ENCODE measurements around the gene MAGIX. TPM values are rescaled to one million over a fixed set of nuclear protein-coding genes. Genes with fewer than 3 reads are reported as not detected.

MAGIX gene
- polyA plus RNA-seq, 1 of the 3 experiments (the other 2 are of a cell fraction): 1.1 TPM

- no peak for DNase-seq
- no peaks in the 10 kb centered on the region; the same call in 1 of the 2 replicates for H3K27me3 ChIP-seq (ENCODE audit: insufficient read depth)
- H3K36me3 ChIP-seq (replicated peaks in 1 of 2; ENCODE audit: control insufficient read depth in 1 of 2, insufficient read depth in 2 of 2, low read length in 1 of 2): no peaks in the 10 kb centered on the region
- no peak overlapping the region for H3K4me2 ChIP-seq
- CTCF ChIA-PET: no interaction called here
- no peaks in the 10 kb centered on the region for H4K20me1 ChIP-seq (ENCODE audit: insufficient read depth)
- no peak overlapping the region for H3K4me3 ChIP-seq (ENCODE audit: low read depth in 2 of 2, low read length in 1 of 2)
- no peaks in the 10 kb centered on the region for H3K9me3 ChIP-seq
- no peaks in the 10 kb centered on the region for H3F3A ChIP-seq (replicated peaks; ENCODE audit: insufficient read depth)
- H3K27ac ChIP-seq (ENCODE audit: low read depth in 2 of 2, low read length in 1 of 2): no peak overlapping the region
- WGBS (ENCODE audit: low lambda C conversion rate): 47% methylated on average over 1 of the region's 1 CpG
- H3K4me1 ChIP-seq (ENCODE audit: control insufficient read depth in 1 of 2, insufficient read depth in 2 of 2, low read depth in 1 of 2, low read length in 1 of 2): no peaks in the 10 kb centered on the region
- POLR2A ChIA-PET: no interaction called here
- no peak overlapping the region for H3K9ac ChIP-seq
- no peaks in the 10 kb centered on the region for H3K9me2 ChIP-seq
- no peak for TF ChIP-seq FOXJ3 (CRISPR knock-in tag; IDR thresholded peaks at IDR 0.05)
- TF ChIP-seq EP300 (IDR thresholded peaks at IDR 0.05; ENCODE audit: borderline replicate concordance in 1 of 2, low read depth in 1 of 2, low read length in 1 of 2): no peak
- no peak for TF ChIP-seq RAD21 (IDR thresholded peaks at IDR 0.05; ENCODE audit: low read length)
- TF ChIP-seq IRF3 (IDR thresholded peaks at IDR 0.05; ENCODE audit: low read depth, low read length): no peak
- TF ChIP-seq CHD2 (IDR thresholded peaks at IDR 0.05; ENCODE audit: low read length, partially characterized antibody): no peak
- no peak overlapping the region for H2AFZ ChIP-seq (ENCODE audit: low read depth)
- no peaks in the 10 kb centered on the region for H3K79me2 ChIP-seq (ENCODE audit: insufficient read depth)
Observed at GRCh38 chrX:49133759-49134158, 28.8 kb upstream of the MAGIX start.

GRCh38 chrX:49137492-49137891 lies 25.1 kb upstream of the MAGIX start:
- Histone ChIP-seq H3K9me2 (no peaks in the 10 kb centered on the region), H3K4me2 (no peak overlapping the region), H3K27ac (ENCODE audit: low read depth in 2 of 2, low read length in 1 of 2) (no peak overlapping the region), H3K79me2 (ENCODE audit: insufficient read depth) (no peaks in the 10 kb centered on the region), H3K4me3 (ENCODE audit: low read depth in 2 of 2, low read length in 1 of 2) (no peak overlapping the region), H3K9me3 (peaks cover 5% of the 10 kb centered on the region; the same call in 1 of the 2 replicates), H3K4me1 (ENCODE audit: control insufficient read depth in 1 of 2, insufficient read depth in 2 of 2, low read depth in 1 of 2, low read length in 1 of 2) (no peaks in the 10 kb centered on the region), H3K36me3 (replicated peaks in 1 of 2; ENCODE audit: control insufficient read depth in 1 of 2, insufficient read depth in 2 of 2, low read length in 1 of 2) (no peaks in the 10 kb centered on the region), H3K27me3 (ENCODE audit: insufficient read depth) (no peaks in the 10 kb centered on the region), H3F3A (replicated peaks; ENCODE audit: insufficient read depth) (no peaks in the 10 kb centered on the region), H3K9ac (no peak overlapping the region), H2AFZ (ENCODE audit: low read depth) (no peak overlapping the region), H4K20me1 (ENCODE audit: insufficient read depth) (no peaks in the 10 kb centered on the region)
- DNase-seq: no peak
- POLR2A ChIA-PET: no interaction called here
- 71% methylated on average over 1 of the region's 1 CpG for WGBS (ENCODE audit: low lambda C conversion rate)
- CTCF ChIA-PET: interaction anchor here (1.8 kb wide), 1 partner anchor 18 kb away, joined by 3 read pairs; no protein-coding TSS in a partner anchor
- no peak for TF ChIP-seq CTCF (IDR thresholded peaks at IDR 0.05)
- TF ChIP-seq GATA2 (CRISPR knock-in tag; IDR thresholded peaks at IDR 0.05): no peak
- TF ChIP-seq TAF1 (IDR thresholded peaks at IDR 0.05; ENCODE audit: borderline replicate concordance, low read depth, low read length): no peak
- no peak for TF ChIP-seq MEF2A (IDR thresholded peaks at IDR 0.05; ENCODE audit: borderline replicate concordance, low read depth)
- TF ChIP-seq RFX5 (IDR thresholded peaks at IDR 0.05; ENCODE audit: low read length): no peak
- TF ChIP-seq YY1 (IDR thresholded peaks at IDR 0.05; ENCODE audit: low read depth): no peak
- no peak for TF ChIP-seq EZH2phosphoT487 (IDR thresholded peaks at IDR 0.05; ENCODE audit: borderline replicate concordance, low read depth)
- TF ChIP-seq TCF12 (IDR thresholded peaks at IDR 0.05): no peak
- TF ChIP-seq RAD21 (IDR thresholded peaks at IDR 0.05; ENCODE audit: low read length): no peak

Measured in SK-N-SH (cell line).